ENCODE data around the gene CERKL. TPM values are rescaled to one million over a fixed set of nuclear protein-coding genes. Genes with fewer than 3 reads are reported as not detected.

Gene CERKL
- total RNA-seq, 1 donor from 2014 or later = 2.6 TPM

- H3K9me3 Mint-ChIP-seq (ENCODE audit: low read depth) = no peaks in the 10 kb centered on the region
- no peak overlapping the region for H3K27ac Mint-ChIP-seq
- peaks cover 27% of the 10 kb centered on the region for H3K27me3 Mint-ChIP-seq
- DNase-seq (ENCODE audit: low spot score, unreplicated experiment) = no peak
- no peak for TF ChIP-seq CTCF (IDR thresholded peaks at IDR 0.05; ENCODE audit: unreplicated experiment)
- H3K4me1 Mint-ChIP-seq (ENCODE audit: low read depth) = peaks cover 4% of the 10 kb centered on the region
- no peak overlapping the region for H3K4me3 Mint-ChIP-seq (ENCODE audit: low read depth)
- H3K36me3 Mint-ChIP-seq (ENCODE audit: insufficient read depth) = no peaks in the 10 kb centered on the region
Observed at GRCh38 chr2:181515719-181516118, 141.2 kb downstream of the CERKL start.

- no peak overlapping the region for H3K27ac Mint-ChIP-seq
- H3K9me3 Mint-ChIP-seq (ENCODE audit: low read depth) = no peaks in the 10 kb centered on the region
- no peak for DNase-seq (ENCODE audit: low spot score, unreplicated experiment)
- H3K4me3 Mint-ChIP-seq (ENCODE audit: low read depth) = no peak overlapping the region
- H3K27me3 Mint-ChIP-seq = peaks cover 15% of the 10 kb centered on the region
- H3K36me3 Mint-ChIP-seq (ENCODE audit: insufficient read depth) = no peaks in the 10 kb centered on the region
- no peak for TF ChIP-seq CTCF (IDR thresholded peaks at IDR 0.05; ENCODE audit: unreplicated experiment)
- no peaks in the 10 kb centered on the region for H3K4me1 Mint-ChIP-seq (ENCODE audit: low read depth)
Observed at GRCh38 chr2:181500201-181500600, 156.7 kb downstream of the CERKL start.

- no peak for DNase-seq (ENCODE audit: low spot score, unreplicated experiment)
- TF ChIP-seq CTCF (IDR thresholded peaks at IDR 0.05; ENCODE audit: unreplicated experiment) = no peak
- no peak overlapping the region for H3K27ac Mint-ChIP-seq
- H3K27me3 Mint-ChIP-seq = peaks cover 15% of the 10 kb centered on the region
- no peaks in the 10 kb centered on the region for H3K4me1 Mint-ChIP-seq (ENCODE audit: low read depth)
- no peaks in the 10 kb centered on the region for H3K9me3 Mint-ChIP-seq (ENCODE audit: low read depth)
- H3K36me3 Mint-ChIP-seq (ENCODE audit: insufficient read depth) = no peaks in the 10 kb centered on the region
- H3K4me3 Mint-ChIP-seq (ENCODE audit: low read depth) = no peak overlapping the region
Observed at GRCh38 chr2:181499231-181499630, 157.7 kb downstream of the CERKL start.

Other genes with a start within 250 kb of the CERKL start
- 0.96 and 1.5 TPM in 2 replicates for gene ITGA4, start 199.7 kb downstream of the CERKL start, total RNA-seq
- 28.6 and 33.3 TPM in 2 replicates for gene NEUROD1, start 23.4 kb upstream of the CERKL start, total RNA-seq
- gene ITPRID2, start 234.6 kb upstream of the CERKL start, total RNA-seq = 64.4 and 69.7 TPM in 2 replicates

All from progenitor cell of endocrine pancreas (in vitro differentiated cells).